IMR-90 (cell line): ENCODE measurements around the gene OR8B2. TPM values are rescaled to one million over a fixed set of nuclear protein-coding genes. Genes with fewer than 3 reads are reported as not detected.

ENCODE experiments used
- ATAC-seq: fragments of 200-7000 bp; cut with Tn5 transposase; 2 replicates; pipeline ENCODE4 v1.9.1; 2020; ENCODE audit warnings: low read depth, mild to moderate bottlenecking, moderate library complexity
- BruUV-seq: library from RNA; stranded (reverse); fragments of 400-500 nt; replicated peaks from 2 replicates; lab custom pipeline; 2021; lab: Mats Ljungman, UMichigan
- CTCF ChIA-PET: fragments of 300-600 bp; formaldehyde crosslinking; extraction: SDS; loops from one replicate; lab custom pipeline; 2021; ENCODE audit warnings: antibody characterized with exemption; lab: Yijun Ruan, JAX
- POLR2A ChIA-PET: fragments of 300-600 bp; sonication (Branson Sonifier 250); formaldehyde crosslinking; loops from one replicate; lab custom pipeline; 2022; ENCODE audit warnings: antibody characterized with exemption; ENCODE audit not compliant: unreplicated experiment; lab: Charles Lee
- DNase-seq: peaks from one replicate; pipeline ENCODE4 v3.0.0; 2013
- H2AFZ ChIP-seq: replicated peaks from 2 replicates; pipeline ENCODE3; 2013; ENCODE audit warnings: low read length, mild to moderate bottlenecking; ENCODE audit not compliant: poor library complexity
- H2AK5ac ChIP-seq: 2 replicates; pipeline ENCODE4 v1.6.1; 2013; ENCODE audit warnings: low read depth, low read length, inconsistent platforms
- H2AK9ac ChIP-seq: replicated peaks from 2 replicates; pipeline ENCODE3; 2013; ENCODE audit warnings: mild to moderate bottlenecking, low read depth, low read length, moderate library complexity; ENCODE audit not compliant: poor library complexity
- H2BK120ac ChIP-seq: 2 replicates; pipeline ENCODE4 v1.6.1; 2013; ENCODE audit warnings: low read depth, low read length, inconsistent platforms
- H2BK15ac ChIP-seq: 3 replicates; pipeline ENCODE4 v1.6.1; 2013; ENCODE audit warnings: low read depth, low read length, inconsistent platforms
- H2BK20ac ChIP-seq: 2 replicates; pipeline ENCODE4 v1.6.1; 2013; ENCODE audit warnings: low read depth, mild to moderate bottlenecking, inconsistent platforms, low read length, moderate library complexity
- H2BK5ac ChIP-seq: 2 replicates; pipeline ENCODE4 v1.6.1; 2013; ENCODE audit warnings: mild to moderate bottlenecking, low read depth, low read length, inconsistent platforms; ENCODE audit not compliant: poor library complexity, severe bottlenecking
- H3K14ac ChIP-seq: replicated peaks from 2 replicates; pipeline ENCODE4 v1.6.1; 2013; ENCODE audit warnings: low read depth, low read length, inconsistent platforms
- H3K18ac ChIP-seq: 2 replicates; pipeline ENCODE4 v1.6.1; 2013; ENCODE audit warnings: low read depth, low read length, control low read depth
- H3K23ac ChIP-seq: 2 replicates; pipeline ENCODE4 v1.6.1; 2013; ENCODE audit warnings: low read depth, low read length, inconsistent platforms
- H3K27ac ChIP-seq: 2 replicates; pipeline ENCODE4 v1.5.1; 2013; ENCODE audit warnings: mild to moderate bottlenecking, control low read depth, low read length; ENCODE audit not compliant: insufficient read depth
- H3K27me3 ChIP-seq: 2 replicates; pipeline ENCODE4 v1.6.1; 2013; ENCODE audit warnings: low read length; ENCODE audit not compliant: control insufficient read depth, insufficient read depth
- H3K36me3 ChIP-seq: 2 replicates; pipeline ENCODE4 v1.6.1; 2013; ENCODE audit warnings: low read length, mixed read lengths; ENCODE audit not compliant: control insufficient read depth, insufficient read depth
- H3K4ac ChIP-seq: 2 replicates; pipeline ENCODE4 v1.6.1; 2013; ENCODE audit warnings: low read depth, low read length, inconsistent platforms
- H3K4me1 ChIP-seq: 2 replicates; pipeline ENCODE4 v1.6.1; 2013; ENCODE audit warnings: low read length, mixed read lengths; ENCODE audit not compliant: control insufficient read depth, insufficient read depth
- H3K4me2 ChIP-seq: 2 replicates; pipeline ENCODE4 v1.6.1; 2013; ENCODE audit warnings: low read depth, mild to moderate bottlenecking, control low read depth, low read length, moderate library complexity
- H3K4me3 ChIP-seq: 2 replicates; pipeline ENCODE4 v1.5.1; 2013; ENCODE audit warnings: low read depth, mild to moderate bottlenecking, control low read depth, low read length, moderate library complexity; ENCODE audit not compliant: insufficient read depth
- H3K56ac ChIP-seq: 2 replicates; pipeline ENCODE4 v1.6.1; 2013; ENCODE audit warnings: low read length, inconsistent platforms; ENCODE audit not compliant: insufficient read depth; ENCODE audit errors: extremely low read depth
- H3K79me1 ChIP-seq, 2 experiments: 2 replicates each; pipeline ENCODE4 v1.6.1; 2013; ENCODE audit warnings: low read length in 2 of 2, inconsistent platforms in 1 of 2, low read depth in 1 of 2
- H3K9ac ChIP-seq: 2 replicates; pipeline ENCODE4 v1.6.1; 2013; ENCODE audit warnings: low read depth, low read length, control low read depth
- H3K9me1 ChIP-seq: 2 replicates; pipeline ENCODE4 v1.6.1; 2013; ENCODE audit warnings: low read length, inconsistent platforms; ENCODE audit not compliant: insufficient read depth
- H3K9me3 ChIP-seq: 2 replicates; pipeline ENCODE4 v1.6.1; 2013; ENCODE audit warnings: low read length; ENCODE audit not compliant: control insufficient read depth, insufficient read depth
- H4K20me1 ChIP-seq: 2 replicates; pipeline ENCODE4 v1.6.1; 2013; ENCODE audit warnings: low read length, inconsistent platforms; ENCODE audit not compliant: insufficient read depth
- H4K5ac ChIP-seq: 2 replicates; pipeline ENCODE4 v1.6.1; 2013; ENCODE audit warnings: mild to moderate bottlenecking, low read depth, low read length, control low read depth
- H4K8ac ChIP-seq, 2 experiments: 2 replicates each; pipeline ENCODE4 v1.6.1; 2013; ENCODE audit warnings: low read depth in 2 of 2, low read length in 2 of 2, control low read depth in 1 of 2, inconsistent platforms in 1 of 2
- H4K91ac ChIP-seq: 2 replicates; pipeline ENCODE4 v1.6.1; 2013; ENCODE audit warnings: low read depth, low read length, inconsistent platforms; ENCODE audit not compliant: insufficient read depth
- BHLHE40 ChIP-seq: fragments of 150-350 bp; IDR thresholded peaks from 2 replicates; pipeline ENCODE4 v1.6.1; 2016; ENCODE audit warnings: mild to moderate bottlenecking, low read depth, low read length
- ELK1 ChIP-seq: fragments of 150-350 bp; IDR thresholded peaks from 2 replicates; pipeline ENCODE4 v1.6.1; 2016; ENCODE audit warnings: low read depth, mild to moderate bottlenecking, low read length, moderate library complexity, borderline replicate concordance
- MAFK ChIP-seq: IDR thresholded peaks from 2 replicates; pipeline ENCODE4 v1.6.1; 2012; ENCODE audit warnings: low read depth, low read length, improper control_type of control experiment
- MXI1 ChIP-seq: IDR thresholded peaks from 2 replicates; pipeline ENCODE4 v1.6.1; 2012; ENCODE audit warnings: low read depth, mild to moderate bottlenecking, low read length, moderate library complexity, borderline replicate concordance
- NFE2L2 ChIP-seq: fragments of 150-350 bp; IDR thresholded peaks from 2 replicates; pipeline ENCODE4 v1.6.1; 2016; ENCODE audit warnings: low read depth, mild to moderate bottlenecking, low read length
- POLR2A ChIP-seq: IDR thresholded peaks from 2 replicates; pipeline ENCODE4 v1.6.1; 2012; ENCODE audit warnings: mild to moderate bottlenecking, low read depth, low read length
- RCOR1 ChIP-seq: IDR thresholded peaks from 2 replicates; pipeline ENCODE4 v1.6.1; 2012; ENCODE audit warnings: mild to moderate bottlenecking, low read length, improper control_type of control experiment; ENCODE audit not compliant: insufficient replicate concordance
- RFX5 ChIP-seq: IDR thresholded peaks from 2 replicates; pipeline ENCODE4 v1.8.0; 2012; ENCODE audit warnings: low read depth, mild to moderate bottlenecking, low read length, moderate library complexity
- SMC3 ChIP-seq: fragments of 150-350 bp; IDR thresholded peaks from 2 replicates; pipeline ENCODE4 v1.6.1; 2016; ENCODE audit warnings: low read depth, mild to moderate bottlenecking, antibody characterized with exemption, low read length, moderate library complexity
- WGBS, 2 experiments: methylation state at CpG; one replicate each; pipeline versions ENCODE4 v1.1.5 to v1.1.7; 2013; ENCODE audit warnings: missing lambda C conversion rate in 2 of 2; ENCODE audit not compliant: insufficient read length in 1 of 2; ENCODE audit errors: extremely low coverage in 2 of 2; 5-methylcytosine and 5-hydroxymethylcytosine counted together
- dilution Hi-C: fragments of 300-500 bp; cut with HindIII; formaldehyde crosslinking; loops from one replicate; pipeline ENCODE4 v1.14.3; 2018; ENCODE audit warnings: low sequenced_read_pairs; ENCODE audit not compliant: unreplicated experiment
- in situ Hi-C: fragments of 300-500 bp; cut with MboI; formaldehyde crosslinking; loops from 3 replicates; pipeline ENCODE4 v1.14.3; 2019; ENCODE audit warnings: low sequenced_read_pairs, inconsistent platforms, mixed read lengths
- intact Hi-C: fragments of 100-400 bp; cut with micrococcal nuclease; formaldehyde crosslinking; loops from 2 replicates; pipeline ENCODE4 v1.10.0; 2022
- polyA plus RNA-seq, 3 experiments: library from polyadenylated mRNA; depleted of rRNA; stranded (reverse); fragments of >200 nt; gene quantifications; 2 replicates each; pipeline ENCODE4 v1.2.3, GENCODE V29; 2012; ENCODE audit warnings: low replicate concordance in 1 of 3
- total RNA-seq: library from RNA; depleted of rRNA; stranded (reverse); fragments of >200 nt; gene quantifications from 2 replicates; pipeline ENCODE4 v1.2.3, GENCODE V29; 2012
- TF ChIP-seq, protein P1 (sequence below): conservative IDR thresholded peaks from 2 replicates; pipeline ENCODE4 v1.5.1; 2012; ENCODE audit warnings: mild to moderate bottlenecking, low read depth, low read length, improper control_type of control experiment

Gene OR8B2
- total and polyA plus RNA-seq, 2 of the 4 experiments (the other 2 are of a cell fraction): not detected

DNA sequence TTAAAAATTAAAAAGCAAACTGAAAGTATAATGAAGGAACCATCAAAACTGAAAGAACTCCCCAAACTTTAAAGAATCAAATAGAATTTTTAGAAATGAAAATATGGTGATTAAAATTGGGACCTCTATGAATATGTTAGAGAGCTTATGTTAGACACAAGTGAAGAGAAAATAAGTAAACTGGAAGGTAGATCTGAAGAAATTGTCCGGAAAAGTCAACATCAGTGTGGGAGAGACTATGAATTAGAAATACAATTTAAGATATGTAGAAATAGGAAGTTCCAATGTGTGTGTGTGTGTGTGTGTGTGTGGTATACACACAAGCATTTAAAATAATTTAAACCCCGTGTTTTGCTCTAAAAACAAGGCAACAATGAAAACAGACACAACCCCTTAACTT lies 45.3 kb upstream of the OR8B2 start:
- Histone ChIP-seq H4K91ac (no peak overlapping the region), H2BK20ac (no peak overlapping the region), H3K56ac (no peak overlapping the region), H3K9me1 (no peaks in the 10 kb centered on the region), H4K20me1 (no peaks in the 10 kb centered on the region), H3K79me1 (no peaks in the 10 kb centered on the region), H4K8ac (no peak overlapping the region), H3K14ac (no peak overlapping the region), H3K4me3 (no peak overlapping the region), H4K5ac (no peak overlapping the region), H2AFZ (no peak overlapping the region), H3K4me2 (no peak overlapping the region), H3K27me3 (peaks cover 2% of the 10 kb centered on the region; the same call in 1 of the 2 replicates), H2BK120ac (no peak overlapping the region), H3K23ac (no peak overlapping the region), H2BK15ac (no peak overlapping the region), H2BK5ac (no peak overlapping the region), H3K9me3 (no peaks in the 10 kb centered on the region), H3K4ac (no peak overlapping the region), H2AK9ac (no peak overlapping the region), H3K4me1 (no peaks in the 10 kb centered on the region), H3K27ac (no peak overlapping the region), H3K36me3 (no peaks in the 10 kb centered on the region), H3K9ac (no peak overlapping the region), H2AK5ac (no peak overlapping the region), H3K18ac (no peak overlapping the region)
- WGBS, 2 experiments: no CpG with 5 or more reads among the region's 2 CpGs
- no TSS peak for BruUV-seq
- DNase-seq (no peak), ATAC-seq (no peak)
- POLR2A ChIA-PET: no interaction called here
- CTCF ChIA-PET: no interaction called here
- intact Hi-C loops: no loop called here
- dilution Hi-C loops: no loop called here
- TF ChIP-seq BHLHE40 (no peak), RFX5 (no peak), ELK1 (no peak), SMC3 (no peak), MAFK (no peak), RCOR1 (no peak), POLR2A (no peak), MXI1 (no peak), NFE2L2 (no peak)
- TF ChIP-seq, protein P1, sequence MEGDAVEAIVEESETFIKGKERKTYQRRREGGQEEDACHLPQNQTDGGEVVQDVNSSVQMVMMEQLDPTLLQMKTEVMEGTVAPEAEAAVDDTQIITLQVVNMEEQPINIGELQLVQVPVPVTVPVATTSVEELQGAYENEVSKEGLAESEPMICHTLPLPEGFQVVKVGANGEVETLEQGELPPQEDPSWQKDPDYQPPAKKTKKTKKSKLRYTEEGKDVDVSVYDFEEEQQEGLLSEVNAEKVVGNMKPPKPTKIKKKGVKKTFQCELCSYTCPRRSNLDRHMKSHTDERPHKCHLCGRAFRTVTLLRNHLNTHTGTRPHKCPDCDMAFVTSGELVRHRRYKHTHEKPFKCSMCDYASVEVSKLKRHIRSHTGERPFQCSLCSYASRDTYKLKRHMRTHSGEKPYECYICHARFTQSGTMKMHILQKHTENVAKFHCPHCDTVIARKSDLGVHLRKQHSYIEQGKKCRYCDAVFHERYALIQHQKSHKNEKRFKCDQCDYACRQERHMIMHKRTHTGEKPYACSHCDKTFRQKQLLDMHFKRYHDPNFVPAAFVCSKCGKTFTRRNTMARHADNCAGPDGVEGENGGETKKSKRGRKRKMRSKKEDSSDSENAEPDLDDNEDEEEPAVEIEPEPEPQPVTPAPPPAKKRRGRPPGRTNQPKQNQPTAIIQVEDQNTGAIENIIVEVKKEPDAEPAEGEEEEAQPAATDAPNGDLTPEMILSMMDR: no peak
- in situ Hi-C loops: no loop called here
